Adrenal gland (tissue), 5 donors: Measurements from ENCODE around the gene PLCH2.
A peak's percentile ranks its signal among the peaks of the same experiment; 100 is the strongest.

ENCODE experiments used
- POLR2A ChIP-seq, 2 donors: fragments of 450-650 bp; IDR thresholded peaks; one replicate each; pipeline ENCODE4 v1.6.1; 2017; ENCODE audit warnings: antibody characterized with exemption in 2 of 2, mild to moderate bottlenecking in 2 of 2, moderate library complexity in 1 of 2
- TF ChIP-seq, protein P1 (sequence below), 6 experiments: fragments of 450-650 bp in 4 of 6; fragments of 200-600 bp in 2 of 6; sonication (generic) in 1 of 6; IDR thresholded peaks; 1 replicate in 5 of 6; 2 replicates in 1 of 6; pipeline versions ENCODE4 v1.5.1 to v1.8.0; 2016 to 2021; ENCODE audit warnings: antibody characterized with exemption in 6 of 6, mild to moderate bottlenecking in 2 of 6, moderate library complexity in 1 of 6
- donor health status: DM: no; HTN: no; CAD: no.

DNA sequence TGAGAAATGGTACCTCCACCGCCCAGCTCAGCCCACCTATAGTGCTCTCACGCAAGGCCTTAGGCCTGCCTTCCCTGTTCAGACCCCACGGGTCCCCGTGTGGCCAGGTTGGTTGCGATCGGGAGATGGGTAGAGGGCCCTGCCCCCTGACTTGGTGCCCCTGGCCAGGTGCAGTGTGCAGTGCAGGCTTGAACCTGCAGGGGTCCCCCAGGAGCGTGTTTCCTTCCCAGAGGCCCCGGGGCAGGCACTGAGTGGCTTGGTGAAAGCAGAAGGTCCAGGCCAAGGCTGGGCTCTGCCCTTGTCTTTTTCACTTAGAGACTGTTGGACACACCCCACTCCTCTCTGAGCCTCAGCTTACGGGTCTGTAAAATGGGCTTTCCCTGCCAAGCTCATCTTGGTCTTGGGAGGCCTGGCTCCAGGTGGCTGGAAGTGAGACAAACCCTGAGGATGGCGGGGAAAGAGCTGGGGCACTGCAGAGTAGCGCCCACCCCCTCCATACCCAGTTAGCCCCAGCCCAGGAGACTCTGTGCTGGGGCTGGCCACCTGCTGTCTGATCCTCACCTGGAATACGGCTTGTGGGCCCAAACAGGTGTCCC is 63.3 kb downstream of the PLCH2 start:
- no peak for TF ChIP-seq POLR2A (IDR thresholded peaks at IDR 0.05)
- TF ChIP-seq, protein P1, sequence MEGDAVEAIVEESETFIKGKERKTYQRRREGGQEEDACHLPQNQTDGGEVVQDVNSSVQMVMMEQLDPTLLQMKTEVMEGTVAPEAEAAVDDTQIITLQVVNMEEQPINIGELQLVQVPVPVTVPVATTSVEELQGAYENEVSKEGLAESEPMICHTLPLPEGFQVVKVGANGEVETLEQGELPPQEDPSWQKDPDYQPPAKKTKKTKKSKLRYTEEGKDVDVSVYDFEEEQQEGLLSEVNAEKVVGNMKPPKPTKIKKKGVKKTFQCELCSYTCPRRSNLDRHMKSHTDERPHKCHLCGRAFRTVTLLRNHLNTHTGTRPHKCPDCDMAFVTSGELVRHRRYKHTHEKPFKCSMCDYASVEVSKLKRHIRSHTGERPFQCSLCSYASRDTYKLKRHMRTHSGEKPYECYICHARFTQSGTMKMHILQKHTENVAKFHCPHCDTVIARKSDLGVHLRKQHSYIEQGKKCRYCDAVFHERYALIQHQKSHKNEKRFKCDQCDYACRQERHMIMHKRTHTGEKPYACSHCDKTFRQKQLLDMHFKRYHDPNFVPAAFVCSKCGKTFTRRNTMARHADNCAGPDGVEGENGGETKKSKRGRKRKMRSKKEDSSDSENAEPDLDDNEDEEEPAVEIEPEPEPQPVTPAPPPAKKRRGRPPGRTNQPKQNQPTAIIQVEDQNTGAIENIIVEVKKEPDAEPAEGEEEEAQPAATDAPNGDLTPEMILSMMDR (IDR thresholded peaks at IDR 0.05) = peak in 1 of 6 experiments; percentile 26
